ENCODE data around the gene BEND2.

DNA sequence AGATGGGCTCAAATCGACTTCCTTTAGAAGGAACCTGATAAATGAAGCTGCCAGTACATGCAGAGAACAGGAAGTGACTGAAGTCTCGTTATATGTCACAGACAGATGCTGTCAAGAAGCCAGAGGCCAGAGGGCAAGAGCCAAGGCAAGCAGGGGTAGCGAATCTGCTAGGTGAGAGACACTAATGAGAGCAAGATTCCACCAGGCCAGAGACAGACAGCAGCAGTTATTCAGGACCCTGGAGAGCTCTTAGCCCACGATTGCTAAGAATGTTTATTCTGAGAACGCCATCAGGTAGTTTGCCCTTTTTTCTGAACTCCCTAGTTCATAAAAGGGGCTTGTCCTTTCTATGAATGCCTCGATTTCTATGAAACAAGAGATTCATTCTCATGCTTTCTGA, 73.7 kb downstream of the BEND2 start:
- TF ChIP-seq GATA2 (CRISPR knock-in tag; IDR thresholded peaks at IDR 0.05) (no peak), BHLHE40 (IDR thresholded peaks at IDR 0.05; ENCODE audit: low read length) (no peak), ZNF23 (CRISPR knock-in tag; IDR thresholded peaks at IDR 0.05) (no peak), HEY1 (CRISPR knock-in tag; IDR thresholded peaks at IDR 0.05; ENCODE audit: borderline replicate concordance) (no peak), ZNF696 (CRISPR knock-in tag; conservative IDR thresholded peaks at IDR 0.05) (no peak), ZNF282 (CRISPR knock-in tag; IDR thresholded peaks at IDR 0.05) (no peak), ZFX (CRISPR knock-in tag; IDR thresholded peaks at IDR 0.05) (no peak), POLR2G (IDR thresholded peaks at IDR 0.05; ENCODE audit: low read depth, low read length) (no peak), YY1 (IDR thresholded peaks at IDR 0.05; ENCODE audit: borderline replicate concordance in 1 of 3, control insufficient read depth in 1 of 3, extremely low read depth in 1 of 3, insufficient read depth in 3 of 3, insufficient read length in 1 of 3, insufficient replicate concordance in 2 of 3, low read depth in 1 of 3, low read length in 2 of 3) (no peak), TCF7L2 (IDR thresholded peaks at IDR 0.05; ENCODE audit: low read depth, low read length) (no peak), RAD21 (CRISPR knock-in tag; conservative IDR thresholded peaks at IDR 0.05 in 1 of 2, IDR thresholded peaks at IDR 0.05 in 1 of 2) (no peak), GABPA (tag; conservative IDR thresholded peaks at IDR 0.05; ENCODE audit: low read depth) (no peak)
- TF ChIP-seq, protein P1, sequence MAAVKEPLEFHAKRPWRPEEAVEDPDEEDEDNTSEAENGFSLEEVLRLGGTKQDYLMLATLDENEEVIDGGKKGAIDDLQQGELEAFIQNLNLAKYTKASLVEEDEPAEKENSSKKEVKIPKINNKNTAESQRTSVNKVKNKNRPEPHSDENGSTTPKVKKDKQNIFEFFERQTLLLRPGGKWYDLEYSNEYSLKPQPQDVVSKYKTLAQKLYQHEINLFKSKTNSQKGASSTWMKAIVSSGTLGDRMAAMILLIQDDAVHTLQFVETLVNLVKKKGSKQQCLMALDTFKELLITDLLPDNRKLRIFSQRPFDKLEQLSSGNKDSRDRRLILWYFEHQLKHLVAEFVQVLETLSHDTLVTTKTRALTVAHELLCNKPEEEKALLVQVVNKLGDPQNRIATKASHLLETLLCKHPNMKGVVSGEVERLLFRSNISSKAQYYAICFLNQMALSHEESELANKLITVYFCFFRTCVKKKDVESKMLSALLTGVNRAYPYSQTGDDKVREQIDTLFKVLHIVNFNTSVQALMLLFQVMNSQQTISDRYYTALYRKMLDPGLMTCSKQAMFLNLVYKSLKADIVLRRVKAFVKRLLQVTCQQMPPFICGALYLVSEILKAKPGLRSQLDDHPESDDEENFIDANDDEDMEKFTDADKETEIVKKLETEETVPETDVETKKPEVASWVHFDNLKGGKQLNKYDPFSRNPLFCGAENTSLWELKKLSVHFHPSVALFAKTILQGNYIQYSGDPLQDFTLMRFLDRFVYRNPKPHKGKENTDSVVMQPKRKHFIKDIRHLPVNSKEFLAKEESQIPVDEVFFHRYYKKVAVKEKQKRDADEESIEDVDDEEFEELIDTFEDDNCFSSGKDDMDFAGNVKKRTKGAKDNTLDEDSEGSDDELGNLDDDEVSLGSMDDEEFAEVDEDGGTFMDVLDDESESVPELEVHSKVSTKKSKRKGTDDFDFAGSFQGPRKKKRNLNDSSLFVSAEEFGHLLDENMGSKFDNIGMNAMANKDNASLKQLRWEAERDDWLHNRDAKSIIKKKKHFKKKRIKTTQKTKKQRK (IDR thresholded peaks at IDR 0.05; ENCODE audit: borderline replicate concordance, low read depth, low read length): no peak
